Progenitor cell of endocrine pancreas (in vitro differentiated cells): ENCODE measurements around the gene DCBLD2. TPM values are rescaled to one million over a fixed set of nuclear protein-coding genes. Genes with fewer than 3 reads are reported as not detected.
A peak's percentile ranks its signal among the peaks of the same experiment; 100 is the strongest.

ENCODE experiments used
- DNase-seq: peaks from one replicate; pipeline ENCODE4 v3.0.0; 2021; ENCODE audit warnings: low spot score; ENCODE audit not compliant: unreplicated experiment
- H3K27ac Mint-ChIP-seq: 2 replicates; pipeline ENCODE4 v1.8.0; 2021; ENCODE audit warnings: mild to moderate bottlenecking, moderate library complexity, mixed read lengths
- H3K27me3 Mint-ChIP-seq: 2 replicates; pipeline ENCODE4 v1.8.0; 2021; ENCODE audit warnings: mixed read lengths
- H3K36me3 Mint-ChIP-seq: 2 replicates; pipeline ENCODE4 v1.8.0; 2022; ENCODE audit warnings: mixed read lengths; ENCODE audit not compliant: insufficient read depth
- H3K4me1 Mint-ChIP-seq: 2 replicates; pipeline ENCODE4 v1.8.0; 2021; ENCODE audit warnings: low read depth, mixed read lengths
- H3K4me3 Mint-ChIP-seq: 2 replicates; pipeline ENCODE4 v1.8.0; 2021; ENCODE audit warnings: low read depth, mild to moderate bottlenecking, moderate library complexity, mixed read lengths
- H3K9me3 Mint-ChIP-seq: 2 replicates; pipeline ENCODE4 v1.8.0; 2021; ENCODE audit warnings: low read depth, mixed read lengths
- CTCF ChIP-seq: fragments of 200-600 bp; sonication (generic); IDR thresholded peaks from one replicate; pipeline ENCODE4 v1.5.0; 2021; ENCODE audit warnings: antibody characterized with exemption, mild to moderate bottlenecking; ENCODE audit not compliant: unreplicated experiment
- total RNA-seq: library from RNA; stranded (reverse); gene quantifications from 2 replicates; pipeline ENCODE4 v1.2.1, GENCODE V29; 2021

DCBLD2 gene
- total RNA-seq, 1 donor from 2014 or later = 85.5 TPM

GRCh38 chr3:98750276-98750919, 151.1 kb downstream of the DCBLD2 start:
- DNase-seq = no peak
- H3K27ac Mint-ChIP-seq = no peak overlapping the region
- H3K4me1 Mint-ChIP-seq = peaks cover 28% of the 10 kb centered on the region
- peaks cover 1% of the 10 kb centered on the region for H3K36me3 Mint-ChIP-seq
- TF ChIP-seq CTCF = no peak
- no peaks in the 10 kb centered on the region for H3K27me3 Mint-ChIP-seq
- H3K4me3 Mint-ChIP-seq = no peak overlapping the region
- no peaks in the 10 kb centered on the region for H3K9me3 Mint-ChIP-seq

GRCh38 chr3:98746882-98747281, 154.6 kb downstream of the DCBLD2 start:
- DNase-seq = no peak
- Mint-ChIP-seq H3K36me3 (peaks cover 1% of the 10 kb centered on the region), H3K4me3 (no peak overlapping the region), H3K4me1 (peaks cover 25% of the 10 kb centered on the region), H3K27ac (peak overlapping the region; percentile 91), H3K9me3 (no peaks in the 10 kb centered on the region), H3K27me3 (no peaks in the 10 kb centered on the region)
- TF ChIP-seq CTCF = no peak

GRCh38 chr3:98746122-98746521, 155.4 kb downstream of the DCBLD2 start:
- no peak for DNase-seq
- H3K9me3 Mint-ChIP-seq = no peaks in the 10 kb centered on the region
- H3K4me3 Mint-ChIP-seq = no peak overlapping the region
- H3K27ac Mint-ChIP-seq = no peak overlapping the region
- no peak for TF ChIP-seq CTCF
- H3K36me3 Mint-ChIP-seq = peaks cover 1% of the 10 kb centered on the region
- H3K4me1 Mint-ChIP-seq = peaks cover 28% of the 10 kb centered on the region
- no peaks in the 10 kb centered on the region for H3K27me3 Mint-ChIP-seq

Other genes with a start within 250 kb of the DCBLD2 start
- gene ST3GAL6, start 138.4 kb downstream of the DCBLD2 start, total RNA-seq = 46.8 and 49.2 TPM in 2 replicates